ENCODE measurements around the gene KAT8.

DNA sequence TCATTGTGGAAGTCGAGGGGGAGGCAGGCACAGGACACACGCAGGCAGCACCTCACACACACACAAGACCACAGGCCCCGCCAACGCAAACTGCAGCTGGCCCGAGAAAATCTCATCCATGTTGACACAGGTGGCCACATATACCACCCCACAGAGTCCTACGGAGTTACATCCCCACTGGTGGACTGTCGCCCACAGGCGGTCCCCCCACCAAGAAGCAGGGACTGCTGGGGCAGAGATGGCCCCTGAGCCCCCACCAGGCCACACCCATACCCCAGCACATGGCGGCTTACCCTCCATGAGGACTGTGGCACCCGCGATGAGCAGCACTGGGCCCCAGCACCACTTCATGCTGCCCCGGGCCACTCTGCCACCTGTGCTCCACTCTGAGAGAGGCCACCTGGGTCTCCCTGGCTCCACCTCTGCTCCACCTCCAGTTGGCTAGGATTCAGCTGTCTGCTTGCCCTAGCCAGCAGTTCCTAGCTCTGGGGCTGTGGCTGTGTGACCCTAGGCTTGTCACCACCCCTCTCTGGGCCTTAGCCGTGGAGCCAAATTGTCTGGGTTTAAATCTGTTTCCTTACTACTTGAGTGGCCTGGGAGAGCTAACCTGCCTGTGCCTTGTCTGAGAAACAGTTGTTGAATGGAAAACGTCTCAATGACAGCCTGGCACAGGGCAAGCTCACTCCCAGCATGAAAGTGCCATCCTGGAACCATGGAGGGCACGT, 28.8 kb upstream of the KAT8 start, which contains the start of gene PRSS53:
- TF ChIP-seq, protein P1, sequence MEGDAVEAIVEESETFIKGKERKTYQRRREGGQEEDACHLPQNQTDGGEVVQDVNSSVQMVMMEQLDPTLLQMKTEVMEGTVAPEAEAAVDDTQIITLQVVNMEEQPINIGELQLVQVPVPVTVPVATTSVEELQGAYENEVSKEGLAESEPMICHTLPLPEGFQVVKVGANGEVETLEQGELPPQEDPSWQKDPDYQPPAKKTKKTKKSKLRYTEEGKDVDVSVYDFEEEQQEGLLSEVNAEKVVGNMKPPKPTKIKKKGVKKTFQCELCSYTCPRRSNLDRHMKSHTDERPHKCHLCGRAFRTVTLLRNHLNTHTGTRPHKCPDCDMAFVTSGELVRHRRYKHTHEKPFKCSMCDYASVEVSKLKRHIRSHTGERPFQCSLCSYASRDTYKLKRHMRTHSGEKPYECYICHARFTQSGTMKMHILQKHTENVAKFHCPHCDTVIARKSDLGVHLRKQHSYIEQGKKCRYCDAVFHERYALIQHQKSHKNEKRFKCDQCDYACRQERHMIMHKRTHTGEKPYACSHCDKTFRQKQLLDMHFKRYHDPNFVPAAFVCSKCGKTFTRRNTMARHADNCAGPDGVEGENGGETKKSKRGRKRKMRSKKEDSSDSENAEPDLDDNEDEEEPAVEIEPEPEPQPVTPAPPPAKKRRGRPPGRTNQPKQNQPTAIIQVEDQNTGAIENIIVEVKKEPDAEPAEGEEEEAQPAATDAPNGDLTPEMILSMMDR (IDR thresholded peaks at IDR 0.05), result no peak
- no peak for TF ChIP-seq POLR2A (IDR thresholded peaks at IDR 0.05)
